ENCODE results near the gene HECTD4. TPM values are rescaled to one million over a fixed set of nuclear protein-coding genes. Genes with fewer than 3 reads are reported as not detected.

HECTD4 gene
- total and polyA plus RNA-seq, 2 of the 4 experiments (the other 2 are of a cell fraction) = 12.9 to 13.0 TPM

DNA sequence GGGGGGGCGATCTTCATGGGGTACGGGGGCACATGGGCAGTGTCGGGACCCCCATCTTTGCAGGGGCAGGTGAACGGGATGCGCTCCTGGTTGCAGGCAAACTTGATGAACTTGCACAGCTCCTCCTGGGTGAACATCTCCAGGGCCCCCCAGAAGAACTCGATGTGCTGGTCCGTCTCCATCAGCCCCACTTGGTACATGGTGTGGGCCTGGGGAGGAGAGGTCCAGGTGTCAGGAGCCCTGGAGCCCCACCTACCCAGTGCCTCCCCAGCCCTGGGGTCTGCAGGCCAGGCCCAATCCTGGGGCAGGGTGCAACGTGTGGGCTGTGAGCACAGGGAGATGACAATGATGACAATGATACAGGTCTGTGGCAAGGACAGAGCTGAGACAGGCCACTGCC, 219.2 kb downstream of the HECTD4 start:
- no peak overlapping the region for H4K91ac ChIP-seq (ENCODE audit: insufficient read depth, low read depth, low read length)
- no peak overlapping the region for H3K18ac ChIP-seq (ENCODE audit: low read depth, low read length)
- no peak overlapping the region for H3K27ac ChIP-seq (ENCODE audit: insufficient read depth, low read length)
- intact Hi-C loops (cut with micrococcal nuclease) (no loop called here), dilution Hi-C loops (cut with HindIII; ENCODE audit: low sequenced_read_pairs, unreplicated experiment) (no loop called here), in situ Hi-C loops (cut with MboI; ENCODE audit: low sequenced_read_pairs) (no loop called here)
- no peaks in the 10 kb centered on the region for H3K4me1 ChIP-seq (ENCODE audit: control insufficient read depth, insufficient read depth, low read length)
- TF ChIP-seq RCOR1 (IDR thresholded peaks at IDR 0.05; ENCODE audit: insufficient replicate concordance, low read length) = no peak
- H3K4me2 ChIP-seq (ENCODE audit: low read depth, low read length) = no peak overlapping the region
- WGBS, 2 experiments (ENCODE audit: extremely low coverage in 2 of 2, insufficient read length in 1 of 2) = 90% methylated on average over 2 of the region's 8 CpGs; no CpG with 5 or more reads in 1 of the 2 experiments
- H3K4me3 ChIP-seq (ENCODE audit: insufficient read depth, low read depth, low read length) = no peak overlapping the region
- H3K23ac ChIP-seq (ENCODE audit: low read depth, low read length) = no peak overlapping the region
- H3K4ac ChIP-seq (ENCODE audit: low read depth, low read length) = no peak overlapping the region
- no peak overlapping the region for H2BK5ac ChIP-seq (ENCODE audit: low read depth, low read length, poor library complexity, severe bottlenecking)
- peaks cover 5% of the 10 kb centered on the region for H3K9me3 ChIP-seq (ENCODE audit: control insufficient read depth, insufficient read depth, low read length)
- POLR2A ChIA-PET (ENCODE audit: unreplicated experiment) = no interaction called here
- no peaks in the 10 kb centered on the region for H3K9me1 ChIP-seq (ENCODE audit: insufficient read depth, low read length)
- DNase-seq (no peak), ATAC-seq (ENCODE audit: low read depth) (no peak)
- CTCF ChIA-PET = interaction anchor here (0.6 kb wide), 1 partner anchor 14 kb away, joined by 4 read pairs; no protein-coding TSS in a partner anchor
- no peak overlapping the region for H3K56ac ChIP-seq (ENCODE audit: extremely low read depth, insufficient read depth, low read length)
- H2AK9ac ChIP-seq (replicated peaks; ENCODE audit: low read depth, low read length, poor library complexity) = no peak overlapping the region
- H2BK15ac ChIP-seq (ENCODE audit: low read depth, low read length) = no peak overlapping the region
- H2BK20ac ChIP-seq (ENCODE audit: low read depth, low read length) = no peak overlapping the region
- no peak overlapping the region for H4K8ac ChIP-seq (ENCODE audit: low read depth in 2 of 2, low read length in 2 of 2)
- no peak overlapping the region for H4K5ac ChIP-seq (ENCODE audit: low read depth, low read length)
- no peaks in the 10 kb centered on the region for H4K20me1 ChIP-seq (ENCODE audit: insufficient read depth, low read length)
- H2AFZ ChIP-seq (replicated peaks; ENCODE audit: low read length, poor library complexity) = no peak overlapping the region
- no TSS peak for BruUV-seq (replicated peaks)
- H3K79me1 ChIP-seq (ENCODE audit: low read depth in 1 of 2, low read length in 2 of 2) = no peaks in the 10 kb centered on the region; a peak in 2 of 4 replicates
- no peak overlapping the region for H2BK120ac ChIP-seq (ENCODE audit: low read depth, low read length)
- H3K36me3 ChIP-seq (ENCODE audit: control insufficient read depth, insufficient read depth, low read length) = peaks cover 54% of the 10 kb centered on the region
- no peak overlapping the region for H2AK5ac ChIP-seq (ENCODE audit: low read depth, low read length)
- no peaks in the 10 kb centered on the region for H3K27me3 ChIP-seq (ENCODE audit: control insufficient read depth, insufficient read depth, low read length)
- H3K14ac ChIP-seq (replicated peaks; ENCODE audit: low read depth, low read length) = no peak overlapping the region
- no peak overlapping the region for H3K9ac ChIP-seq (ENCODE audit: low read depth, low read length)

All from IMR-90 (cell line).